Raji (cell line): ENCODE results near the gene ANO3.

Experiments used
- POLR2A ChIP-seq: IDR thresholded peaks from 2 replicates; pipeline ENCODE4 v1.6.1; 2011; ENCODE audit warnings: low read depth, low read length, control low read depth; ENCODE audit not compliant: insufficient read depth

Gene ANO3

DNA sequence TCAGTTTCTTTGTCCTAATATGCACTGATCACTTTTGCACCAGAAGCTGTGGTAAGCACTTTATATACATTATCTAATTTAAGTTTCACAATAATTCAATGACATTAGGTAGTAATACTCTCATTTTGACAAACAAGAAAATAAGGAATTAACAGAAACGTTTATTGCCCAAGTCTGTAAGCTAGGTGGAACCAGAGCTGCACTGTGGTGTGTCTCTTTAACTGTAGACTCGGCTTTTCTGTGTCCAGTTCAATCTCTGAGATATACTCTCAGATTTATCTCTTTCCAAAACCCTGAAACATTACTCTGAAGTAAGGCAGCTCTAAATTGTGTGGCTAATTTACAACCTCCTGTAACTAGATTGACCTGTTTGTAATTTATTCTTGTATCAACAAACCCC, 139.1 kb downstream of the ANO3 start:
- no peak for TF ChIP-seq POLR2A

GRCh38 chr11:26473216-26474194, 141.6 kb downstream of the ANO3 start:
- TF ChIP-seq POLR2A, result no peak

DNA sequence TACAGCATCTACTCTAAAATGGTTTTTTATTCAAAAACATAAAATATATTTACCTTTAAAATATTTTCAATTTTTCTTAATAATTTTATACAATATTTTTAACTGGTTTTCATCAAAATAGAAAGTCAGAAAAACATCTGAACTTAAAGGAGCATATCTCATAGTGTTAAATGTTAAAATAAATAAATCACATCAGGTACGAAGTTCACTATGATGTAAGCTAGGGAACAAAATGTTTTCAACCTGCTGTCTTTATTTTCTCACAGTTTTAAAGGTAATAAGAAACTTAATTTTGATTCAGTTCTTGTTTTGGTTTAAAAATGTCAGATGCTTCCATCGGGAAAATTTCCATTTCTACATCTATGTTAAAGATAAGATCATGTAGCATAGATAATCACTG, 142.5 kb downstream of the ANO3 start:
- TF ChIP-seq POLR2A, result no peak

DNA sequence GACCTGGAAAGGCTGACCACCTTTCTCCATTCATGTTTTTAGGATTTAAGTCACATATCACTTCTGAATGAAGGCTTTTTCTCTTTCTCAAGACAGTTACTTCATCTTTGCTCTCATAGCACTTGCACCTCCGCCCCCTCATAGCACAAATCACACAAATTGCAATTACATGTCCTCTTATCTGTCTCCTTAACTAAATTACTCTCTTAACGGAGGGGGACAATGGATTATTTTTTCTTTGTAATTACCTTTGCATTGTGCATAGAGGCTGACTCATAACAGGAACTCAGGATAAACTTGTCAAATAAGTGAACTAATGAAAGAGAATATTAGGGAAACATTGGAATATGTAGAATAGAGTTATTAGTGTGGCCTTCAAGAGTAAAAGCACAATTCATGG, 145.5 kb downstream of the ANO3 start:
- TF ChIP-seq POLR2A, result no peak

DNA sequence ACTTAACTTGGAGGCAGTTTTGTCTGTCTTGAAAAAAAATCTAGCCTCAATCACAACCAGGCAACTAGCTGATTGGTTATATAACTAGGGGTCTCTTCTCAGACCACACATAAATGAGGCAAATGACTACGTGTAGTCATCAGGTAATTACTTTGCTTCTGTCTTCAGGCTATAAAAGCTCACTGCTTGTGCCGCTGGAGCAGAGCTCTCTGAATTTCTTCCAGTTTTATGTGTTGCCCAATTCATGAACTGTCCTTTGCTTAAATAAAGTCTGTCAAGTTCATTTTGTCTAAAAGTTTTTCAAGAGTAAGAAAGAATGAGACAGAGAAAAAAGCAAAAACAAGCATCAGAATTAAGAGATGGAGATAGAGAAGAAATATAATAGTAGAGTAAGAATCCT, 146.8 kb downstream of the ANO3 start:
- TF ChIP-seq POLR2A, result no peak

DNA sequence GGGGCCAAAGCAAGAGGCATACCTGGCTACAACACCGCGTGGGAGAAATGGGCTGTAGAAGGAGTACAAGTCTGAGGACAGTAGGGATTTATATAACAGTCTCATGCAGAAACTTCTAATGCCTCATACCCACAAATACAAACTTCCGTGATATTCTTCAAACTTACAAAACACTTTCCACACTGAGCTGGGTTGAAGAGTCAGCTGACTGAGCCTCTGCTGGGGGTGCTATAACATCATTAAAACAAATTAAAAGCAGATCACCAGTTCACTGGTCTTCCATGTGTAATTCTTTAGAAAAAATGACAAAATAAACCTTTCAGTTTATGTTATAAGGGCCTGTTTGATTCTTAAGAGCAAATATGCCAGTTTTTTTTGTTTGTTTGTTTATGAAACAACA, 148.1 kb downstream of the ANO3 start:
- TF ChIP-seq POLR2A, result no peak

GRCh38 chr11:26483108-26483507, 151.2 kb downstream of the ANO3 start:
- no peak for TF ChIP-seq POLR2A

DNA sequence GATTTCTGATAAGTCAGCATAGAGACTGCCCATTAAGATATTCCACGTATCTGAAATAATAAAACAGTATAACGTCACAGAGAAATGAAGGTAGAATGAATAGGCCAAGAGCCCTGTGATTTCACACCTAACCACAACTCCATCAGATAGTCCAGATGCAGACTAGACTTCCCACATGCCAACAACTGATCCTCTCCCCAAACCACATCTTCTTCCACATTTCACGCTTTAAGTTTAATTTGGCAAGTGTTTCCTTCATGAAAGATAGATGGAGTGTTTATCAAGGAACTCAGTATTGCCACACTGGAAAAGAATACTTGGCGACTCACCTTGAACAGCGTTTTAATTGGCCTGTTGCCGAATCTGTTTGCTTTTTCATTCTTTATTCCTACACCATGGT, 158.6 kb downstream of the ANO3 start:
- TF ChIP-seq POLR2A, result no peak

DNA sequence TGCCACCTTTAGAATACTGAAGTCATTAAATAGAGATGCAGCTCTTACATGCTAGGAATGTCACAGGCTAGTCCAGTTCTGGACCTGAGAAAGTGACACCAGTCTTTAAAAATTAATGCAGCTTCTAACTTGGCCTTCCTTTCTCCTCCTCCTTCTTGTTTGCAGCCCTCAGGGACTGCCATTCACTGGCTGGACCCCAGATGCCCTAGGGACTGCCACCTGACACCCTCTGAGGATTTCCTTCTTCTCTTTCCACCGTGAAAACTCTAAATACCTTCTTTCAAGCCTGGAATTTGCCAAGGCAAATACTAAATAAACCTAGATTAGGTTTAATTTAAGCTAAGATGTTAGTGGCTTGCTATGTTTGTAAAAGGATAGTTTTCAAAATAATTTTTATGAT, 161.7 kb downstream of the ANO3 start:
- TF ChIP-seq POLR2A, result no peak

DNA sequence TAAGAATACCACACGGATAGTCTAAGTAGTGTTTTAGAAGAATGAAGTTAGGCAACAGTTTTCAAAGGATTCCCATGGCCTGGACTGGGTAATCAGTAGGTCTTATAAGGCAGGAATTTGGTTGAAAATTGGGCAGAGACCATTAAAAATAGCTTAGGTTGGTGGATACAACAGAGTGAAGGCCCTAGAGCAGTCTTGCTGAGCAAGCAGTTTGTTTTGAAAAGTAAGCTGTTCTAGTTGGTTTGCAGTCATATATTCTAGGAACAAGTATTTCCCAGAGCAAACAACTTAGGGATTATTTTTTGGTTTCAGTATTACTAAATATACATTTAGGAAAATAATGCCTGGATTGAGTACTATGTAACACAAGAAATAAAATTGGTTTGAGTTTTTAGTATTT, 175.3 kb downstream of the ANO3 start:
- no peak for TF ChIP-seq POLR2A

DNA sequence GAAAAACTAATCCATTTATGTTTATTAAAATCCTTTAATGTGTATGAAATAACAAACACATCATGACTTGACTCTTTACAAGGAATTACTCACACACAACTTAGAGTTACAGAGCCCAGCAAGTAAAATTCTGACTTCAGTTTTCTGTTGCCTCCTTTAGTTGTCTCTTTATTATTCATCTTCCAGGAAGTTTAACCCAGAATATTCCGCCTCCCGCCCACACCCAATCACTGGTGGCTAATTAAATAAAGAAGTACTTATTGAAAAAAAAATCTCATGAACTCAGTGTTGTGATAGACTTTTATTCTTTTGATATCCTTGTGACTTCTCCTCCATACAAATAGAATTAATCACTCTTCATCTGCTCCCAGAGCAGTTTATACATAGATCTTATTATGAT, 178.2 kb downstream of the ANO3 start:
- TF ChIP-seq POLR2A, result no peak

DNA sequence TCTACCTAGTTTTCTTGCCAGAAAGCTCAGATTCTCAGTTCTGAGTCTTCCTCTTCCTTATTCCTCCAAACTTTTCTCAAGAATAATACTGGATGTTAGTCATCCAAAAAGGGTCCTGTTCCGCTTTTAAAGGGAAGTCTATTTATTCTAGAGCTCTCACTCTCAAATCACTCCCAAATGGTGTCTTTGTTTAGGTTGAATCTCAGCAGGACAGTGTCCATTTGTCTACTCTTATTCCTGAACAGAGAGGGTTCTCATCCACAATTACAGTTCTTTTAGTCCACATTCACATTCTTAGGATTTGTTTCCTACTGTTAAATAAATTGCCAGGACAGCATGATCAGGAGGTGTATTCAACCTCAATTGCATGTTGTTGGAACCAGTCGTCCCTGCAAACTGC, 178.8 kb downstream of the ANO3 start:
- no peak for TF ChIP-seq POLR2A

DNA sequence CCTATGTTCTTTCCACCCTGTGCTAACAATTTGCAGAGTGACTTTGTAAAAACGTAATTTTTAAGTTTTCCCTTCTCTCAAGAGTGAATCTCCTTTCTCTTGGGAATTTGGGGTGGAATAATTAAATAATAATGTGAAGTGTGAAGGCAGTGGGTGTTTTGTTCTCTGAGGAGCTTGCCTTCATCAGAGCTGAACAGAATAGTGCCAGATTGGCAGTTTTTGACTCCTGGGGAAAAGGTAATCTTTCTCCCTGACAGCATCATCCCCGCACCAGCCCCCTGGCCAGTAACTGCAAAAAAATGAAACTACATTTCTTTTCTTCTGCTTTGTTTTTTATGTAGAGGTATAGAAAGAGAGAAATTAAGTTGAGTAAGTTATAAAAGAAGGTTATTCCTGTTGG, 180.3 kb downstream of the ANO3 start:
- no peak for TF ChIP-seq POLR2A

- no peak for TF ChIP-seq POLR2A
Measured at GRCh38 chr11:26519469-26519868, 187.5 kb downstream of the ANO3 start.

- no peak for TF ChIP-seq POLR2A
Measured at GRCh38 chr11:26522912-26523610, 191.1 kb downstream of the ANO3 start.

DNA sequence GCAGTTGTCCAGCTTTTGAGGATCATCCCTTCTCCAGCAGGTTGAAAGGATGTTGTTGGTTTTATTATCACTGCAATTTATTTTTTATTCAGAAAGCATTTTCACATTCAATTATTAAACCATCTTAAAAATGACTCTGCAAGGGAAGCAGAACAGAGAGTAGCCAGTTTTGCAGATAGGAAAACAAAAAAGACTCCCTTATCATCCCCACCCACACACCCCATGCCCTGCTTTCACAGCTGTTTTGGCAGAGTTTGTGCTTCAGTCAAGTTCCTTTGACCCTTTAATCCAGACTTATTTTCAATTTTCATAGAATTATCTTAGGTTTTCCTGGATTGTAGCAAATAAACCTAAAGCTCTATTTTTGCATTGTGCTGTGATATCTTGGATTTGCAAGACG, 195.8 kb downstream of the ANO3 start:
- no peak for TF ChIP-seq POLR2A
